ENCODE measurements around the gene POLR3C. TPM values are rescaled to one million over a fixed set of nuclear protein-coding genes. Genes with fewer than 3 reads are reported as not detected.
A peak's percentile ranks its signal among the peaks of the same experiment; 100 is the strongest.
"Not testable (repeated sequence)": the region's sequence is repeated elsewhere in the genome, so short reads cannot be mapped to it uniquely, and the experiment has no call there.

POLR3C gene
- total RNA-seq, 2 donors from 2014 or later = 32.7 to 37.9 TPM

- H3K4me1 ChIP-seq (ENCODE audit: control insufficient read depth, insufficient read depth, low read length) = peaks cover 19% of the 10 kb centered on the region
- peaks cover 25% of the 10 kb centered on the region for H3K36me3 ChIP-seq (ENCODE audit: control insufficient read depth, insufficient read depth, low read length)
- Mint-ChIP-seq H3K4me1 (peaks cover 47% of the 10 kb centered on the region), H3K27ac (no peak overlapping the region), H3K9me3 (no peaks in the 10 kb centered on the region), H3K36me3 (ENCODE audit: low read depth) (peaks cover 26% of the 10 kb centered on the region), H3K4me3 (no peak overlapping the region), H3K27me3 (ENCODE audit: insufficient read depth) (no peaks in the 10 kb centered on the region)
- peak overlapping the region; percentile 41 for H3K4me3 ChIP-seq (ENCODE audit: low read length)
- H3K27ac ChIP-seq (ENCODE audit: low read depth, low read length) = no peak overlapping the region
- no peak for DNase-seq
- no peaks in the 10 kb centered on the region for H3K9me3 ChIP-seq (ENCODE audit: control insufficient read depth, low read length)
- no peak overlapping the region for H3K9ac ChIP-seq (ENCODE audit: extremely low read depth, low read length, poor library complexity, severe bottlenecking)
- WGBS, 2 experiments (ENCODE audit: insufficient coverage in 1 of 2, insufficient read length in 1 of 2) = 50 to 69% methylated on average over 1 of the region's 1 CpG
- TF ChIP-seq CTCF (conservative IDR thresholded peaks at IDR 0.05) = no peak
- no peaks in the 10 kb centered on the region for H3K27me3 ChIP-seq (ENCODE audit: control insufficient read depth, insufficient read depth, low read length, poor library complexity, severe bottlenecking)
Measured at GRCh38 chr1:145785547-145785946, 38.5 kb upstream of the POLR3C start.

- peaks cover 41% of the 10 kb centered on the region for H3K4me1 Mint-ChIP-seq
- H3K9me3 Mint-ChIP-seq = no peaks in the 10 kb centered on the region
- Histone ChIP-seq H3K9ac (ENCODE audit: extremely low read depth, low read length, poor library complexity, severe bottlenecking) (no peak overlapping the region), H3K4me1 (ENCODE audit: control insufficient read depth, insufficient read depth, low read length) (peaks cover 19% of the 10 kb centered on the region), H3K27ac (ENCODE audit: low read depth, low read length) (no peak overlapping the region), H3K27me3 (ENCODE audit: control insufficient read depth, insufficient read depth, low read length, poor library complexity, severe bottlenecking) (no peaks in the 10 kb centered on the region), H3K9me3 (ENCODE audit: control insufficient read depth, low read length) (no peaks in the 10 kb centered on the region), H3K36me3 (ENCODE audit: control insufficient read depth, insufficient read depth, low read length) (peaks cover 25% of the 10 kb centered on the region), H3K4me3 (ENCODE audit: low read length) (peak overlapping the region; percentile 41)
- H3K36me3 Mint-ChIP-seq (ENCODE audit: low read depth) = peaks cover 21% of the 10 kb centered on the region
- no peak for TF ChIP-seq CTCF (conservative IDR thresholded peaks at IDR 0.05)
- H3K27ac Mint-ChIP-seq = peak overlapping the region; percentile 32
- no CpG with 5 or more reads among the region's 1 CpG for WGBS, 2 experiments (ENCODE audit: insufficient coverage in 1 of 2, insufficient read length in 1 of 2)
- no peaks in the 10 kb centered on the region for H3K27me3 Mint-ChIP-seq (ENCODE audit: insufficient read depth)
- DNase-seq = no peak
- H3K4me3 Mint-ChIP-seq = no peak overlapping the region
Measured at GRCh38 chr1:145786271-145786670, 37.7 kb upstream of the POLR3C start.

GRCh38 chr1:145788580-145788979 is 35.4 kb upstream of the POLR3C start:
- WGBS, 2 experiments (ENCODE audit: insufficient coverage in 1 of 2, insufficient read length in 1 of 2) = 92 to 98% methylated on average over 2 of the region's 3 CpGs
- Histone ChIP-seq H3K9me3 (ENCODE audit: control insufficient read depth, low read length) (no peaks in the 10 kb centered on the region), H3K4me3 (ENCODE audit: low read length) (no peak overlapping the region), H3K27ac (ENCODE audit: low read depth, low read length) (no peak overlapping the region), H3K4me1 (ENCODE audit: control insufficient read depth, insufficient read depth, low read length) (peaks cover 19% of the 10 kb centered on the region), H3K27me3 (ENCODE audit: control insufficient read depth, insufficient read depth, low read length, poor library complexity, severe bottlenecking) (no peaks in the 10 kb centered on the region), H3K9ac (ENCODE audit: extremely low read depth, low read length, poor library complexity, severe bottlenecking) (no peak overlapping the region), H3K36me3 (ENCODE audit: control insufficient read depth, insufficient read depth, low read length) (peaks cover 17% of the 10 kb centered on the region)
- no peak overlapping the region for H3K27ac Mint-ChIP-seq
- no peak for TF ChIP-seq CTCF (conservative IDR thresholded peaks at IDR 0.05)
- no peak for DNase-seq
- H3K4me1 Mint-ChIP-seq = peaks cover 29% of the 10 kb centered on the region
- H3K27me3 Mint-ChIP-seq (ENCODE audit: insufficient read depth) = no peaks in the 10 kb centered on the region
- no peak overlapping the region for H3K4me3 Mint-ChIP-seq
- peaks cover 29% of the 10 kb centered on the region for H3K36me3 Mint-ChIP-seq (ENCODE audit: low read depth)
- H3K9me3 Mint-ChIP-seq = no peaks in the 10 kb centered on the region

- not testable (repeated sequence) for H3K4me3 ChIP-seq (ENCODE audit: low read length); H3K27me3 Mint-ChIP-seq (ENCODE audit: insufficient read depth); H3K4me1 ChIP-seq (ENCODE audit: control insufficient read depth, insufficient read depth, low read length); DNase-seq; H3K27me3 ChIP-seq (ENCODE audit: control insufficient read depth, insufficient read depth, low read length, poor library complexity, severe bottlenecking); H3K4me3 Mint-ChIP-seq; H3K27ac ChIP-seq (ENCODE audit: low read depth, low read length); H3K4me1 Mint-ChIP-seq; H3K27ac Mint-ChIP-seq; H3K9ac ChIP-seq (ENCODE audit: extremely low read depth, low read length, poor library complexity, severe bottlenecking)
- 82 to 96% methylated on average over 2 of the region's 2 CpGs for WGBS, 2 experiments (ENCODE audit: insufficient coverage in 1 of 2, insufficient read length in 1 of 2)
- H3K36me3 Mint-ChIP-seq (ENCODE audit: low read depth) = peaks cover 55% of the 10 kb centered on the region
- H3K36me3 ChIP-seq (ENCODE audit: control insufficient read depth, insufficient read depth, low read length) = peaks cover 32% of the 10 kb centered on the region
- H3K9me3 Mint-ChIP-seq = peaks cover 20% of the 10 kb centered on the region
- H3K9me3 ChIP-seq (ENCODE audit: control insufficient read depth, low read length) = peaks cover 19% of the 10 kb centered on the region
Measured at GRCh38 chr1:145791860-145792259, 32.1 kb upstream of the POLR3C start.

All from endodermal cell (in vitro differentiated cells).